ENCODE data around the gene DIAPH1. TPM values are rescaled to one million over a fixed set of nuclear protein-coding genes. Genes with fewer than 3 reads are reported as not detected.

Gene DIAPH1
- polyA plus RNA-seq, 3 donors from 2014 or later, result 108 to 187 (median 123) TPM

DNA sequence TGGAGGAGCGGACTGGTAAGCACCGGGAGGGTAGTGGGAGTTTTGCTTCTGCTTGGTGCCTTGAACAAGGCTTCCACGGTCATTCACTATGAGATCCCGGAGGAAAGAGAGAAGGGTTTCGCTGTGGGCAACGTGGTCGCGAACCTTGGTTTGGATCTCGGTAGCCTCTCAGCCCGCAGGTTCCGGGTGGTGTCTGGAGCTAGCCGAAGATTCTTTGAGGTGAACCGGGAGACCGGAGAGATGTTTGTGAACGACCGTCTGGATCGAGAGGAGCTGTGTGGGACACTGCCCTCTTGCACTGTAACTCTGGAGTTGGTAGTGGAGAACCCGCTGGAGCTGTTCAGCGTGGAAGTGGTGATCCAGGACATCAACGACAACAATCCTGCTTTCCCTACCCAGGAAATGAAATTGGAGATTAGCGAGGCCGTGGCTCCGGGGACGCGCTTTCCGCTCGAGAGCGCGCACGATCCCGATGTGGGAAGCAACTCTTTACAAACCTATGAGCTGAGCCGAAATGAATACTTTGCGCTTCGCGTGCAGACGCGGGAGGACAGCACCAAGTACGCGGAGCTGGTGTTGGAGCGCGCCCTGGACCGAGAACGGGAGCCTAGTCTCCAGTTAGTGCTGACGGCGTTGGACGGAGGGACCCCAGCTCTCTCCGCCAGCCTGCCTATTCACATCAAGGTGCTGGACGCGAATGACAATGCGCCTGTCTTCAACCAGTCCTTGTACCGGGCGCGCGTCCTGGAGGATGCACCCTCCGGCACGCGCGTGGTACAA is 142.5 kb downstream of the DIAPH1 start:
- Mint-ChIP-seq H3K9me3 (no peaks in the 10 kb centered on the region), H3K36me3 (no peaks in the 10 kb centered on the region), H3K4me1 (peaks cover 19 to 20% of the 10 kb centered on the region in 2 donors), H3K27me3 (ENCODE audit: low read depth in 3 of 3) (peaks cover 15 to 36% (median 25%) of the 10 kb centered on the region in 3 donors), H3K4me3 (peak overlapping the region; percentile 64 to 88 (median 71)), H3K27ac (no peak overlapping the region)
- DNase-seq, result no peak

DNA sequence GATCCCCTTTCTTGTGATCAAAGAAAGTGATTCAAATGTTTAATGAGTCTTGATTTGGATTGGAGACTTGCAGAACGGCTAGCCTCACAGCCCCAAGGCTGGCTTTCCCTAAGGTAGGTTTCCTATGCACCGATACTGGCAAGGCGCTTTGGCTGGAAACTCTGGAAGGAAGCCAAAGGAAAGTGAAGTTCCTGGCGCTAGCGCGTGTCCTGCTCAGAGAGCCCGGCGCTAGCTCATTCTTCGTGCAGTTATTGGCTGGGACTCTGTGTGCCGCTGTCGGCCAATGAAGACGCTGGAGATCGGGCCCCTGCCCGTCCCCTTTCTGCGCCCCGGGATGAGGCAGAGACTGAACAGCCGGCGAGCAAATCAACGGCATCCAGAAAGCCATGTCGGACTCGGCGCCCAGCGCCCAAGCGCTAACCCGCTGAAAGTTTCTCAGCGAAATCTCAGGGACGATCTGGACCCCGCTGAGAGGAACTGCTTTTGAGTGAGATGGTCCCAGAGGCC is 143.1 kb downstream of the DIAPH1 start, which contains the start of gene PCDHGC3:
TSS of gene PCDHGC3 (plus strand) at position 342 of the 507 bp plus-strand sequence. CDS start at position 493, 151 bp downstream.
- no peak within 1 kb of the TSS for H3K27ac Mint-ChIP-seq

DNA sequence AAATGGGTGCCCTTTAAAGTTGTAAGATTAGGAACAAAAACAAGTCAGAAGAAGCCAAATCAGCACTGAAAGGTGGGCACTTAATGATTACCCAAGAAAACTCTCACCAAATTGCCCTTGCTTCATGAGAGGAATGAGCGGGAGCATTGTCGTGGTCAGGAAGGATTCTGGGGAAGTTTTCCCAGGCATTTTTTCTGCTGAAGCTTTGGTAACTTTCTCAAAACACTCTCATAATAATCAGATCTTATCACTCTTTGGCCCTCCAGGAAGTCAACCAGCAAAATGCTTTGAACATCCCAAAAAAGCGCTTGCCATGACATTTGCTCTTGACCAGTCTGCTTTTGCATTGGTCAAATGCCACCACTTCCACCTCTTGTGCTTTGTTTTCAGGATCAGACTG is 153.4 kb downstream of the DIAPH1 start:
- Mint-ChIP-seq H3K36me3 (peaks cover 0 to 4% (median 0%) of the 10 kb centered on the region in 3 donors), H3K4me1 (no peaks in the 10 kb centered on the region), H3K9me3 (no peaks in the 10 kb centered on the region), H3K27ac (peak overlapping the region in 1 of 6 donors; percentile 24), H3K4me3 (no peak overlapping the region), H3K27me3 (ENCODE audit: low read depth in 3 of 3) (peaks cover 0 to 6% (median 4%) of the 10 kb centered on the region in 3 donors)
- DNase-seq, result no peak

More for the DNA sequence above, 143.1 kb downstream of the DIAPH1 start, which contains the start of gene PCDHGC3:
- Mint-ChIP-seq H3K36me3 (no peaks in the 10 kb centered on the region), H3K4me3 (peak within 1 kb of the TSS; percentile 64 to 88 (median 71)), H3K9me3 (no peaks in the 10 kb centered on the region), H3K4me1 (peaks cover 19 to 20% of the 10 kb centered on the region in 2 donors), H3K27me3 (ENCODE audit: low read depth in 3 of 3) (peaks cover 13 to 35% (median 25%) of the 10 kb centered on the region in 3 donors)
- DNase-seq, result peak in 2 of 3 donors; percentile 3 to 12

Other genes starting within 250 kb of the DIAPH1 start
- gene PCDHGB3, start 248.8 kb downstream of the DIAPH1 start, polyA plus RNA-seq, result under 1 TPM in 2 of 3 donors, not detected in 1; 0.06 to 0.15 TPM
- not detected for gene PCDHGA6, start 245.1 kb downstream of the DIAPH1 start, polyA plus RNA-seq
- gene PCDHGA7, start 236.3 kb downstream of the DIAPH1 start, polyA plus RNA-seq, result not detected
- gene PCDHGB4, start 231.3 kb downstream of the DIAPH1 start, polyA plus RNA-seq, result under 1 TPM in 1 of 3 donors, not detected in 2; 0.13 TPM
- under 1 TPM in 1 of 3 donors, not detected in 2; 0.07 TPM for gene PCDHGA8, start 226.4 kb downstream of the DIAPH1 start, polyA plus RNA-seq
- 1 to 10 TPM in 2 of 3 donors, under 1 TPM in 1; 0.36 to 2.1 (median 2.0) TPM for gene PCDHGB5, start 221.1 kb downstream of the DIAPH1 start, polyA plus RNA-seq
- under 1 TPM in 1 of 3 donors, not detected in 2; 0.04 TPM for gene PCDHGA9, start 216.2 kb downstream of the DIAPH1 start, polyA plus RNA-seq
- gene PCDHGB6, start 211.0 kb downstream of the DIAPH1 start, polyA plus RNA-seq, result 1 to 10 TPM in 1 of 3 donors, under 1 TPM in 1, not detected in 1; 0.38 to 1.9 TPM
- under 1 TPM in 1 of 3 donors, not detected in 2; 0.43 TPM for gene PCDHGA10, start 206.0 kb downstream of the DIAPH1 start, polyA plus RNA-seq
- gene PCDHGB7, start 201.3 kb downstream of the DIAPH1 start, polyA plus RNA-seq, result under 1 TPM in 1 of 3 donors, not detected in 2; 0.13 TPM
- under 1 TPM in 1 of 3 donors, not detected in 2; 0.11 TPM for gene PCDHGA11, start 197.9 kb downstream of the DIAPH1 start, polyA plus RNA-seq
- gene PCDHGA12, start 188.5 kb downstream of the DIAPH1 start, polyA plus RNA-seq, result under 1 TPM in 1 of 3 donors, not detected in 2; 0.25 TPM
- 1 to 10 TPM in 1 of 3 donors, under 1 TPM in 2; 0.63 to 1.3 (median 0.77) TPM for gene PCDHGC3, start 143.0 kb downstream of the DIAPH1 start, polyA plus RNA-seq
- gene PCDHGC4, start 134.0 kb downstream of the DIAPH1 start, polyA plus RNA-seq, result not detected
- gene PCDHGC5, start 129.9 kb downstream of the DIAPH1 start, polyA plus RNA-seq, result not detected
- gene HDAC3, start 17.8 kb upstream of the DIAPH1 start, polyA plus RNA-seq, result 100 to 1,000 TPM in 1 of 3 donors, 10 to 100 TPM in 2; 71.5 to 140 (median 80.6) TPM
- 1 to 10 TPM; 1.0 to 3.1 (median 1.5) TPM for gene RELL2, start 18.0 kb upstream of the DIAPH1 start, polyA plus RNA-seq
- 10 to 100 TPM in 2 of 3 donors, 1 to 10 TPM in 1; 5.9 to 14.7 (median 10.9) TPM for gene FCHSD1, start 32.4 kb upstream of the DIAPH1 start, polyA plus RNA-seq
- 1 to 10 TPM in 1 of 3 donors, under 1 TPM in 1, not detected in 1; 0.68 to 1.3 TPM for gene ARAP3, start 63.2 kb upstream of the DIAPH1 start, polyA plus RNA-seq

Data from immature natural killer cell (primary cell).